Stimulated activated CD8-positive, alpha-beta memory T cell treated with anti-CD3 and anti-CD28 coated beads, Interleukin-7, amount 100 ng/mL, for 4 hours (primary cell): ENCODE data around the gene ADGRB3.
"Not testable (repeated sequence)": the region's sequence is repeated elsewhere in the genome, so short reads cannot be mapped to it uniquely, and the experiment has no call there.

ENCODE experiments used
- DNase-seq, 2 donors: peaks; one replicate each; pipeline ENCODE4 v3.0.0-alpha.2; 2020; ENCODE audit warnings: low read depth in 2 of 2

Gene ADGRB3

GRCh38 chr6:68790128-68790527 lies 155.0 kb downstream of the ADGRB3 start:
- DNase-seq, result not testable (repeated sequence)

GRCh38 chr6:68814976-68815375 lies 179.9 kb downstream of the ADGRB3 start:
- not testable (repeated sequence) for DNase-seq

- DNase-seq, result no peak
Measured at GRCh38 chr6:68826501-68826900, 191.4 kb downstream of the ADGRB3 start.

GRCh38 chr6:68834551-68834950 lies 199.5 kb downstream of the ADGRB3 start:
- no peak for DNase-seq

GRCh38 chr6:68838571-68838970 lies 203.5 kb downstream of the ADGRB3 start:
- no peak for DNase-seq

GRCh38 chr6:68852791-68853190 lies 217.7 kb downstream of the ADGRB3 start:
- no peak for DNase-seq

- DNase-seq, result no peak
Measured at GRCh38 chr6:68859233-68859632, 224.2 kb downstream of the ADGRB3 start.

- no peak for DNase-seq
Measured at GRCh38 chr6:68868646-68869045, 233.6 kb downstream of the ADGRB3 start.

- no peak for DNase-seq
Measured at GRCh38 chr6:68873236-68873635, 238.2 kb downstream of the ADGRB3 start.

GRCh38 chr6:68874747-68875146 lies 239.7 kb downstream of the ADGRB3 start:
- no peak for DNase-seq

- no peak for DNase-seq
Measured at GRCh38 chr6:68875403-68875802, 240.3 kb downstream of the ADGRB3 start.

GRCh38 chr6:68876792-68877493 lies 241.9 kb downstream of the ADGRB3 start:
- no peak for DNase-seq

- no peak for DNase-seq
Measured at GRCh38 chr6:68880050-68880813, 245.2 kb downstream of the ADGRB3 start.

- DNase-seq, result not testable (repeated sequence)
Measured at GRCh38 chr6:68883325-68883724, 248.2 kb downstream of the ADGRB3 start.

- DNase-seq, result no peak
Measured at GRCh38 chr6:68891419-68891818, 256.3 kb downstream of the ADGRB3 start.

GRCh38 chr6:68892452-68892851 lies 257.4 kb downstream of the ADGRB3 start:
- DNase-seq, result no peak

- DNase-seq, result no peak
Measured at GRCh38 chr6:68895929-68896328, 260.8 kb downstream of the ADGRB3 start.

- no peak for DNase-seq
Measured at GRCh38 chr6:68901044-68901443, 266.0 kb downstream of the ADGRB3 start.

GRCh38 chr6:68911334-68911733 lies 276.3 kb downstream of the ADGRB3 start:
- DNase-seq, result no peak

GRCh38 chr6:68911811-68912210 lies 276.7 kb downstream of the ADGRB3 start:
- DNase-seq, result no peak

GRCh38 chr6:68912805-68913204 lies 277.7 kb downstream of the ADGRB3 start:
- DNase-seq, result not testable (repeated sequence)

- DNase-seq, result no peak
Measured at GRCh38 chr6:68915586-68915985, 280.5 kb downstream of the ADGRB3 start.

GRCh38 chr6:68919537-68919936 lies 284.5 kb downstream of the ADGRB3 start:
- no peak for DNase-seq
